Stimulated activated CD4-positive, alpha-beta T cell treated with anti-CD3 and anti-CD28 coated beads, TNF-alpha, amount 100 ng/mL, for 24 hours (primary cell): ENCODE measurements around the gene GNS.
"Not testable (repeated sequence)": the region's sequence is repeated elsewhere in the genome, so short reads cannot be mapped to it uniquely, and the experiment has no call there.

Experiments
- DNase-seq, 3 experiments: peaks; one replicate each; pipeline ENCODE4 v3.0.0-alpha.2; 2020; ENCODE audit warnings: low read depth in 3 of 3

The GNS gene

DNA sequence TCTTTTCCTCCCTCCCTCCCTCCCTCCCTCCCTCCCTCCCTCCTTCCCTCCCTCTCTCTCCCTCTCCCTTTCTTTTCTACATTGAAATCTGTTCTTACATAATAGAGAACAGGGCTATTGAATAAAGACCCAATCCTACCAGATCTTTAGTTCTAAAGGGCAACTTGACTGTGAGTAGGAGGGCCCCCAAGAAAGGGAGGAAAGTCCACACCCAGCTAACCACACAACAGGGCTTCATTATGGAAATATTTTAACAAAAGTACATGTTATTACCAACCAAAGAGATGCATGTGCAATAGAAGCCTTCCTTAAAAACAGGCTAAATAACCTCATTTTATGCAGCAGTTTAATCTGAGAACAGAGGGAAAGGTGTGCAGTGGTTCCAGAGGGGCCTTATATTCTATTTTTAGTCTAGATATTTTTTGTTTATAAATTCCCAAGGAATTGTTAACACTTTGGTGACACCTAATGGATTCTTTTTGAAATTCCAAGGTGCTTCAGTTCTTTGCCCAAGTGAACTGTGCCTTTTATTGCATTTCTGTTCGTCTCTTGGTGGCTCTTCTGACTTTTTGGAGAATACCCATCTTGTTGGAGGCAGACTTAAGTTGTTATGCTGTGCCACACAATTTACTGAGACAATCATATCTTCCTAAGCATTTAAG lies 63.0 kb downstream of the GNS start:
- no peak for DNase-seq

- DNase-seq: no peak
Measured at GRCh38 chr12:64695550-64695949, 63.7 kb downstream of the GNS start.

GRCh38 chr12:64694130-64695040 lies 64.8 kb downstream of the GNS start:
- no peak for DNase-seq

GRCh38 chr12:64691795-64692583 lies 67.2 kb downstream of the GNS start:
- no peak for DNase-seq

DNA sequence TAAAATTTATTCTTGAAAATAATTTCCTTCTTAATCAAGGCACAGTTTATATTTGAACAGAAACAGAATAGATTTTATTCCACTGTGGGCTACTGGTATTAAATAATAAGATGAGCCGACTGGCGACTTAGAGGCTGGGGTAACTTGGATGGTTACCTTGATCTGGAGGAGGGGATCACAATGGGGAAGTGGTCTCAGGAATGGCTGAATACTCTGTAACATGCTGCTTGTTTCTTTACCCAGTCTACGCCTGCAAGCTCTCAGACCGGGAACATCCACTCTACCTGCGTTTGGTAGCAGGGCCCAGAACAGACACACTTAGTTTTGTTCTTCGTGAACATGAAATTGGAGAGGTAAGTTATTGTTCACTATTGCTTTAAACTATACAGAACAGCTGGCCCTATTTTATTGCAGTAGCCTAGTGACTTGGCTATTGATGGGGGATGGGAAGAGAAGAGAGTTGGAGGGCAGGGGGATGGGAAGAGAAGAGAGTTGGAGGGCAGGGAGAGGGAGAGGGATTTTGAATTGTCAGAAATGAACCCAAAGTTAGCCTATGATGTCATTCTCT lies 67.9 kb downstream of the GNS start:
- no peak for DNase-seq

DNA sequence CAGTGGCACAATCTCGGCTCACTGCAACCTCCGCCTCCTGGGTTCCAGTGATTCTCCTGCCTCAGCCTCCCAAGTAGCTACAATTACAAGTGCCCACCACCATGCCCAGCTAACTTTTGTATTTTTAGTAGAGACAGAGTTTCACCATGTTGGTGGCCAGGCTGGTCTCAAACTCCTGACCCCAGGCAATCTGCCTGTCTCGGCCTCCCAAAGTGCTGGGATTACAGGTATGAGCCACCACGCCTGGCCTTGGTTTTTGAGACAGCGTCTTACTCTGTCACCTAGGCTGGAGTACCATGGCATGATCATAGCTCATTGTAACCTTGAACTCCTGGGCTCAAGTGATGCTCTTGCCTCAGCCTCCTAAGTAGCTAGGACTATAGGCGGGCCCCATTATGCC lies 69.0 kb downstream of the GNS start:
- DNase-seq: not testable (repeated sequence)

- DNase-seq: no peak
Measured at GRCh38 chr12:64688715-64689114, 70.5 kb downstream of the GNS start.

DNA sequence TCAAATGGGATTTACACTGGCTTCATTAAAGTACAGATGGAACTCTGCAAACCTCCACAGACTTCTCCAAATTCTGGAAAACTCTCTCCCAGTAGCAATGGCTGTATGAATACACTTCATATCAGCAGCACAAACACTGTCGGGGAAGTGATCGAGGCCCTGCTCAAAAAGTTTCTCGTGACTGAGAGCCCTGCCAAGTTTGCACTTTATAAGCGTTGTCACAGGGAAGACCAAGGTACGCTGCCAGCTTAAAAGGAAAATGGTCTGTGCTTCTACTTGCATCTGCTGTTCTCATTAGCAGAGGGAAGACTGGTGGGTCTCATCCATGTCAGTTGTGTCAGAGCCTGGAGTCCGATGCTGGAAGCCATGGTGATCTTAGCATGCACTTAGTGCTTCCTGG lies 71.0 kb downstream of the GNS start:
- DNase-seq: no peak

GRCh38 chr12:64687816-64688215 lies 71.4 kb downstream of the GNS start:
- DNase-seq: no peak

DNA sequence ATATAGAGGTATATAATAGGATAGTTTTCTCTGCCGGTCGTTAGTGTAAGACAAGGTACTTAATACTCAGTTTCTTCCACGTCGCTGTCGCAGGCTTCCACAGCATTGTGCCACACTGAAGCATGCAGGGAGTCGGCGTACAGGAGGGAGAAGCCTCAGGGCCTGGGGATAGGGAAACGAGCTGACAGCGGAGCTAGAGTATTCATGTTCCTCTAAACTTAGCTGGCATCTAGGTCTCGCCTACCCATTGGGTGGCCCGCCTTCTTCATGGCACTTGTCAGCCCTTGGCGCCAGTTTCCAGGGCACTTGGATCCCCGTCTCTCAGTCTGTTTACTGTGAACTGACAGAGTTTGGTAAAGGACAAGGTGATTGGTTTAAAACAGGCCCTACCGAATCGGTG lies 73.6 kb downstream of the GNS start:
- no peak for DNase-seq

- no peak for DNase-seq
Measured at GRCh38 chr12:64685050-64685449, 74.2 kb downstream of the GNS start.

DNA sequence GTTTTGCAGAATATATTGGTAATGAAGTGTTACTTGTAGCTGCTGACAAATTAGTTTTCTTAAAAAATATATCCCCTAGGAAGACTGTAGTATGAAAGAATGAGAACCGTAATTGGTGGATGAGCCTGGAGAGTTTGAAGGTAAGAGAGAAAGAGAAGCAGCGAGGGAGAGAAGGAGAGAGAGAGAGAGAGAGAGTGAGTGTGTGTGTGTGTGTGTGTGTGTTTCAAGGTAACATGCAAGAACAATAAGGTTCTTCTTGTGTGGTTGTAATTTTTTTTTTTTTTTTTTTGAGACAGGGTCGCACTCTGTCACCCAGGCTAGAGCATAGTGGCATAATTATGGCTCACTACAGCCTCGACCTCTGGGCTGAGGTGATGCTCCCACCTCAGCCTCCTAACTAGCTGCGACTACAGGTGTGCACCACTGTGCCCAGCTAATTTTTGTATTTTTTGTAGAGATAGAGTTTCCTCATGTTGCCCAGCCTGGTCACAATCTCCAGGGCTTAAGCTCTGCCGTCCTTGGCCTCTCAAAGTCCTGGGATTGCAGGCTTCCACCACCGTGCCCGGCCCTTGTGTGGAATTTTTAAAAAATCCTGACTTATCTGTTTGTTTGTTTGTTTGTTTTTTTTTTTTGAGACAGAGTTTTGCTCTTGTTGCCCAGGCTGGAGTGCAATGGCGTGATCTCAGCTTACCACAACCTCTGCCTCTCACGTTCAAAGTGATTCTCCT lies 75.2 kb downstream of the GNS start:
- DNase-seq: no peak

GRCh38 chr12:64682572-64683277 lies 76.5 kb downstream of the GNS start:
- no peak for DNase-seq

DNA sequence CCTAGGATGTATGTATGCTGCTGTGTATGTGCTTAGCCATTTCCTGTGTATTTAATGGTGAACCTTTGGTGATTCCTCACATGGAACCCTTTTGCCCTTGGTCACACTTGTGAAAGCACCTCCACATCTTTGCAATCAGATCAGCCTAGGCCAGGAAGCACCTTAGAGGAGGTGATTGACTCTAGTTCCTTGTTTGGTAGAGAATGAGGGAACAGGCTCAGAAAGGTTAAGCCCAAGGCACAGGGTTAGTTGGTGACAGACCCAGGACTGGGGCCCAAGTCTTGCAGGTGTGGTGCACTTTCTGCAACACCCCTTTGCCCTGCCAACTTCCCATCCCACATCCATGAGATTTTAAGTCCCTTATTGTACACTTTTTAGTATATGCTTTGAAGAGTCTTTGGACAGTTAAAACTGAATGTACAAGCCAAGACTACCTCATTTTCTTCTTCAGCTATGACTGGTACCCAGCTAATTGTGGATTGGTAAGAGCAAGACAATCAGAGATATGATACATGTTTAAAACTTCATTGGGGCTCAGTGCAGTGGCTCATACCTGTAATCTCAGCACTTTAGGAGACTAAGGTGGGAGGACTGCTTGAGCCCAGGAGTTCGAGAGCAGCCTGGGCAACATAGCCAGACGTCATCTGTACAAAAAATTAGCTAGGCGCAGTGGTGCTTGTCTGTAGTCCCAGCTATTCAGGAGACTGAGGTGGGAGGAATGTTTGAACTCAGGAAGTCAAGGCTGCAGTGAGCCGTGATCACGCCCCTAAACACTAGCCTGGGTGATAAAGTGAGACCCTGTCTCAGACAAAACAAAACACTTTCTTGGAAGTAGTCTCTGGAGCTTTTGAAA lies 77.8 kb downstream of the GNS start:
- DNase-seq: no peak

- DNase-seq: no peak
Measured at GRCh38 chr12:64680235-64680634, 79.0 kb downstream of the GNS start.

- DNase-seq: peak in 1 of 3 experiments; percentile 41
Measured at GRCh38 chr12:64679487-64680001, 79.7 kb downstream of the GNS start.

DNA sequence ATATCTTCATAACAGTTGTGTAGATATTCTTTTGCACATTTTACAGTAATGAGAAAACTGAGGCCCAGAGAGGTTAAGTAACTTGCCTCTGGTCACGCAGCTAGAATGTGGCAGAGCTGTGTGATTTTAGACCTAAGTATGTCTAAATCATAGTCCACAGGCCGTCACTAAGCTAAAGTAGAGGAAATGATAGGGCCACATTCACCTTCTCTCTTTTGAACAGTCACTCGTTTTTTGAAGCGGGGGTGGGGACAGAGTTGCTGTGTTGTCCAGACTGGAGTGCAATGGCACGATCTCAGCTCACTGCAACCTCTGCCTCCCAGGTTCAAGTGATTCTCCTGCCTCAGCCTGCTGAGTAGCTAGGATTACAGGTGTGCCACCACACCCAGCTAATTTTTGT lies 80.4 kb downstream of the GNS start:
- no peak for DNase-seq

- DNase-seq: no peak
Measured at GRCh38 chr12:64678248-64678647, 81.0 kb downstream of the GNS start.

GRCh38 chr12:64675795-64676194 lies 83.4 kb downstream of the GNS start:
- DNase-seq: no peak
